Stomach (tissue), 9 donors: ENCODE data around the gene ADAMTS20. TPM values are rescaled to one million over a fixed set of nuclear protein-coding genes. Genes with fewer than 3 reads are reported as not detected.

Experiments used
- DNase-seq, 2 donors: peaks; one replicate each; pipeline versions ENCODE4 v3.0.0 to v3.0.0-alpha.2; 2013 to 2019
- H3K27ac ChIP-seq, 5 donors: fragments of 200-600 bp in 4 of 5; sonication (generic) in 4 of 5; one replicate each; pipeline ENCODE4 v1.5.1; 2013 to 2019; ENCODE audit warnings: mild to moderate bottlenecking in 1 of 5, moderate library complexity in 1 of 5
- H3K27me3 ChIP-seq, 3 donors: fragments of 200-600 bp; sonication (generic); one replicate each; pipeline ENCODE4 v1.5.1; 2017 to 2019; ENCODE audit warnings: mixed run types in 1 of 3
- H3K36me3 ChIP-seq, 4 donors: fragments of 200-600 bp; sonication (generic); 1 replicate in 3 of 4; 2 replicates in 1 of 4; pipeline ENCODE4 v1.5.1; 2016 to 2019
- H3K4me1 ChIP-seq, 4 donors: fragments of 200-600 bp; sonication (generic); one replicate each; pipeline ENCODE4 v1.5.1; 2016 to 2019
- H3K4me3 ChIP-seq, 4 donors: fragments of 200-600 bp; sonication (generic) in 3 of 4; one replicate each; pipeline ENCODE4 v1.5.1; 2016 to 2019; ENCODE audit warnings: mild to moderate bottlenecking in 1 of 4
- H3K9me3 ChIP-seq, 4 donors: fragments of 200-600 bp; sonication (generic); one replicate each; pipeline ENCODE4 v1.5.1; 2016 to 2019
- EP300 ChIP-seq: sonication (generic); formaldehyde crosslinking; IDR thresholded peaks from one replicate; pipeline ENCODE4 v1.6.1; 2017; ENCODE audit warnings: antibody characterized with exemption
- POLR2A ChIP-seq, 4 donors: fragments of 450-650 bp; IDR thresholded peaks; one replicate each; pipeline ENCODE4 v1.6.1; 2016; ENCODE audit warnings: antibody characterized with exemption in 4 of 4, control low read depth in 2 of 4, mild to moderate bottlenecking in 1 of 4, moderate library complexity in 1 of 4
- POLR2AphosphoS5 ChIP-seq, 3 donors: sonication (generic); formaldehyde crosslinking; IDR thresholded peaks; one replicate each; pipeline ENCODE4 v1.6.1; 2016; ENCODE audit warnings: antibody characterized with exemption in 3 of 3
- WGBS, 5 donors: extraction: QIAGEN DNeasy Blood & Tissue Kit in 3 of 5; methylation state at CpG; one replicate each; pipeline versions ENCODE4 v1.1.5 to v1.1.7; 2013 to 2018; 5-methylcytosine and 5-hydroxymethylcytosine counted together
- intact Hi-C: fragments of 100-400 bp; cut with DNase I; formaldehyde crosslinking; loops from one replicate; pipeline ENCODE4 v1.15.1; 2023; ENCODE audit warnings: low total_unique reads
- polyA plus RNA-seq, 3 donors: library from polyadenylated mRNA; stranded (reverse); fragments of 200-250 nt; gene quantifications; one replicate each; pipeline ENCODE4 v1.2.3, GENCODE V29; 2013
- total RNA-seq, 5 donors: library from RNA; depleted of rRNA; stranded (reverse); fragments of >200 nt; gene quantifications; one replicate each; pipeline versions ENCODE4 v1.1.0 to v1.2.3, GENCODE V29; 2014 to 2016
- TF ChIP-seq, protein P1 (sequence below), 7 experiments: fragments of 450-650 bp in 4 of 7; fragments of 200-600 bp in 3 of 7; sonication (generic) in 3 of 7; IDR thresholded peaks; one replicate each; pipeline ENCODE4 v1.5.1; 2016 to 2019; ENCODE audit warnings: antibody characterized with exemption in 7 of 7, control low read depth in 2 of 7, mild to moderate bottlenecking in 1 of 7
- donor health status: healthy with polysubstance abuse.
- donor health status: Bipolar disorder and iron deficiency.
- donor health status: healthy.

The ADAMTS20 gene
- total and polyA plus RNA-seq, 8 donors = 0.55 TPM; not detected in 7

DNA sequence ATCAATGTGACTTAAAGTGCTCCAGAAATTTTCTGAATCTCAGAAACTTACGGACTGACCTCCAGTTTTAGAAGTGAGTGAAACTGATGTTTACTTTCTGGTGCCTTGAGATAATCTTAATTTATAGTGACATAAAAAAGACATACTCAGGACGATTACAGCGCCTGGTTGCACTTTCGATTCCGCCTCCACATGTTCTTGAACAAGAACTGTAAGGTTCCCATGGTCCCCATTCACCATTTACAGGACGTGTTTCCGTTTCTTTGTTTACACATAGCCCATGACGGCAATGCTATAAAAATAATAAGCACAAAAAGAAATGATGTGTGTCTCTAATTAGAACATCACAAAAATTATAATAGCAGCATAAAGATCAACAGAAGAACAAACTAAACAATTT, 98.2 kb downstream of the ADAMTS20 start:
- H3K9me3 ChIP-seq = peaks cover 0 to 12% (median 5%) of the 10 kb centered on the region in 4 donors
- no peak overlapping the region for H3K27ac ChIP-seq
- intact Hi-C loops = no loop called here
- H3K4me3 ChIP-seq = no peak overlapping the region
- no peaks in the 10 kb centered on the region for H3K4me1 ChIP-seq
- 82 to 87% (median 85%) methylated on average over 8 of the region's 8 CpGs for WGBS, 5 donors
- DNase-seq = no peak
- H3K27me3 ChIP-seq = no peaks in the 10 kb centered on the region
- H3K36me3 ChIP-seq = no peaks in the 10 kb centered on the region
- no peak for TF ChIP-seq POLR2AphosphoS5 (IDR thresholded peaks at IDR 0.05)
- TF ChIP-seq POLR2A (IDR thresholded peaks at IDR 0.05) = no peak
- TF ChIP-seq, protein P1, sequence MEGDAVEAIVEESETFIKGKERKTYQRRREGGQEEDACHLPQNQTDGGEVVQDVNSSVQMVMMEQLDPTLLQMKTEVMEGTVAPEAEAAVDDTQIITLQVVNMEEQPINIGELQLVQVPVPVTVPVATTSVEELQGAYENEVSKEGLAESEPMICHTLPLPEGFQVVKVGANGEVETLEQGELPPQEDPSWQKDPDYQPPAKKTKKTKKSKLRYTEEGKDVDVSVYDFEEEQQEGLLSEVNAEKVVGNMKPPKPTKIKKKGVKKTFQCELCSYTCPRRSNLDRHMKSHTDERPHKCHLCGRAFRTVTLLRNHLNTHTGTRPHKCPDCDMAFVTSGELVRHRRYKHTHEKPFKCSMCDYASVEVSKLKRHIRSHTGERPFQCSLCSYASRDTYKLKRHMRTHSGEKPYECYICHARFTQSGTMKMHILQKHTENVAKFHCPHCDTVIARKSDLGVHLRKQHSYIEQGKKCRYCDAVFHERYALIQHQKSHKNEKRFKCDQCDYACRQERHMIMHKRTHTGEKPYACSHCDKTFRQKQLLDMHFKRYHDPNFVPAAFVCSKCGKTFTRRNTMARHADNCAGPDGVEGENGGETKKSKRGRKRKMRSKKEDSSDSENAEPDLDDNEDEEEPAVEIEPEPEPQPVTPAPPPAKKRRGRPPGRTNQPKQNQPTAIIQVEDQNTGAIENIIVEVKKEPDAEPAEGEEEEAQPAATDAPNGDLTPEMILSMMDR (IDR thresholded peaks at IDR 0.05) = no peak
- no peak for TF ChIP-seq EP300

GRCh38 chr12:43444940-43445564, 107.0 kb downstream of the ADAMTS20 start:
- Histone ChIP-seq H3K9me3 (no peaks in the 10 kb centered on the region), H3K27ac (no peak overlapping the region), H3K36me3 (no peaks in the 10 kb centered on the region), H3K27me3 (no peaks in the 10 kb centered on the region), H3K4me3 (no peak overlapping the region), H3K4me1 (no peaks in the 10 kb centered on the region)
- intact Hi-C loops = loop anchor here (10.0 kb wide), 1 partner anchor 440 kb away; no protein-coding TSS in a partner anchor
- TF ChIP-seq, protein P1 (IDR thresholded peaks at IDR 0.05) = peak in 4 of 7 experiments; percentile 42 to 60 (median 52)
- TF ChIP-seq EP300 = no peak
- WGBS, 5 donors = 55 to 65% (median 56%) methylated on average over 3 of the region's 3 CpGs
- peak; percentile 51 to 73 for DNase-seq

DNA sequence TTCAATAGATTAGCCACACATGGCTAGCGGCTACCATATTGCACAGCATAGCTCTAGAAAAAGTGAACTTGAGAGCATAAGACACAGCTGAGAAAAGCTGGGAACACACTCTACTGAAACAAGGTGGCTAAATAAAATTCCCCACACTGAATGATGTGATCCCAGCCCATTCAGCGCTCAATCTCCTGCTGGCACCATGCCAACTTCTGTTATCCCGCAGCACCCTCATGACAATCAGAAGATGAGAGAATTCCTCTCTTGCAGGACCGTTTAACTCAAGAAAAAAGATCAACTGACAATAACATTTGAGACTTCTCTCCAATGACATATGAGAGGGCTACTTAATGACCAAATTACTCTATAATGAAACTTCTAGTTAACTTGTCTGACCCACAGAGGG, 115.4 kb downstream of the ADAMTS20 start:
- no peak overlapping the region for H3K4me3 ChIP-seq
- WGBS, 5 donors = 76 to 88% (median 82%) methylated on average over 4 of the region's 4 CpGs

DNA sequence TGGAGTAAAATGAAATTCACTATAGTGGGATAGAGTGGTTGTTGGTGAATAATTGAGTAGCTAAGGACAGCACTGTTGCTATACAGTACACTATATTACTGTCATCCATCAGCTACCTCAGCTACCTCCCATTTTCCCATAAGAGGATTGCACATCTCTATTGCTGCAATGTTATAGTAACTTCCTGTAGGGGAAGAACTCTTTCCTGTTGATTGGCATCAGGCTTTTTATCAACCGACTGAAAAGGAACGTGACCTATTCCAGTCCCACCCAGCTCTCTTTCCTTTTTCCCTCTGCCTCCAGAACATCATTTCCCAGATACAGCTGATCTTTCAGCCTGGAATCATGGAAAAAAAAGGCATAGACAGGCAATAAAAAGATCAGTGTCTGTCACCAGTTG, 117.4 kb downstream of the ADAMTS20 start:
- TF ChIP-seq POLR2AphosphoS5 (IDR thresholded peaks at IDR 0.05) = no peak
- no peak for TF ChIP-seq POLR2A (IDR thresholded peaks at IDR 0.05)
- no peak for TF ChIP-seq EP300
- TF ChIP-seq, protein P1 (IDR thresholded peaks at IDR 0.05) = no peak
- H3K9me3 ChIP-seq = no peaks in the 10 kb centered on the region
- 21 to 67% (median 38%) methylated on average over 2 of the region's 2 CpGs for WGBS, 5 donors
- no peak overlapping the region for H3K27ac ChIP-seq
- H3K27me3 ChIP-seq = no peaks in the 10 kb centered on the region
- H3K4me1 ChIP-seq = no peaks in the 10 kb centered on the region
- no peak overlapping the region for H3K4me3 ChIP-seq
- DNase-seq = no peak
- no peaks in the 10 kb centered on the region for H3K36me3 ChIP-seq
- intact Hi-C loops = no loop called here

More for the DNA sequence above, 115.4 kb downstream of the ADAMTS20 start:
- TF ChIP-seq, protein P1 (IDR thresholded peaks at IDR 0.05) = no peak
- TF ChIP-seq POLR2A (IDR thresholded peaks at IDR 0.05) (no peak), EP300 (no peak), POLR2AphosphoS5 (IDR thresholded peaks at IDR 0.05) (no peak)
- DNase-seq = no peak
- no peaks in the 10 kb centered on the region for H3K27me3 ChIP-seq
- no peaks in the 10 kb centered on the region for H3K36me3 ChIP-seq
- H3K4me1 ChIP-seq = no peaks in the 10 kb centered on the region
- H3K9me3 ChIP-seq = no peaks in the 10 kb centered on the region
- intact Hi-C loops = no loop called here
- H3K27ac ChIP-seq = no peak overlapping the region
